ENCODE measurements around the gene NGF. TPM values are rescaled to one million over a fixed set of nuclear protein-coding genes. Genes with fewer than 3 reads are reported as not detected.
A peak's percentile ranks its signal among the peaks of the same experiment; 100 is the strongest.

The NGF gene
- total RNA-seq, 3 donors from 2014 or later = 0.29 to 1.6 (median 0.39) TPM

GRCh38 chr1:115251856-115252255 is 86.2 kb downstream of the NGF start:
- Histone ChIP-seq H3K4me3 (no peak overlapping the region), H3K4me1 (ENCODE audit: low read depth) (no peaks in the 10 kb centered on the region), H3K36me3 (ENCODE audit: low read depth) (no peaks in the 10 kb centered on the region), H3K9me3 (no peaks in the 10 kb centered on the region)
- intact Hi-C loops (cut with DNase I, micrococcal nuclease) = no loop called here
- TF ChIP-seq, protein P1, sequence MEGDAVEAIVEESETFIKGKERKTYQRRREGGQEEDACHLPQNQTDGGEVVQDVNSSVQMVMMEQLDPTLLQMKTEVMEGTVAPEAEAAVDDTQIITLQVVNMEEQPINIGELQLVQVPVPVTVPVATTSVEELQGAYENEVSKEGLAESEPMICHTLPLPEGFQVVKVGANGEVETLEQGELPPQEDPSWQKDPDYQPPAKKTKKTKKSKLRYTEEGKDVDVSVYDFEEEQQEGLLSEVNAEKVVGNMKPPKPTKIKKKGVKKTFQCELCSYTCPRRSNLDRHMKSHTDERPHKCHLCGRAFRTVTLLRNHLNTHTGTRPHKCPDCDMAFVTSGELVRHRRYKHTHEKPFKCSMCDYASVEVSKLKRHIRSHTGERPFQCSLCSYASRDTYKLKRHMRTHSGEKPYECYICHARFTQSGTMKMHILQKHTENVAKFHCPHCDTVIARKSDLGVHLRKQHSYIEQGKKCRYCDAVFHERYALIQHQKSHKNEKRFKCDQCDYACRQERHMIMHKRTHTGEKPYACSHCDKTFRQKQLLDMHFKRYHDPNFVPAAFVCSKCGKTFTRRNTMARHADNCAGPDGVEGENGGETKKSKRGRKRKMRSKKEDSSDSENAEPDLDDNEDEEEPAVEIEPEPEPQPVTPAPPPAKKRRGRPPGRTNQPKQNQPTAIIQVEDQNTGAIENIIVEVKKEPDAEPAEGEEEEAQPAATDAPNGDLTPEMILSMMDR (IDR thresholded peaks at IDR 0.05) = no peak
- ATAC-seq (peak; percentile 35), DNase-seq (no peak)

- Histone ChIP-seq H3K4me3 (no peak overlapping the region), H3K36me3 (ENCODE audit: low read depth) (no peaks in the 10 kb centered on the region), H3K9me3 (no peaks in the 10 kb centered on the region), H3K4me1 (ENCODE audit: low read depth) (no peaks in the 10 kb centered on the region)
- DNase-seq = no peak
- TF ChIP-seq, protein P1 (IDR thresholded peaks at IDR 0.05) = no peak
- intact Hi-C loops (cut with DNase I, micrococcal nuclease) = no loop called here
- ATAC-seq = no peak
Measured at GRCh38 chr1:115251340-115251748, 86.7 kb downstream of the NGF start.

DNA sequence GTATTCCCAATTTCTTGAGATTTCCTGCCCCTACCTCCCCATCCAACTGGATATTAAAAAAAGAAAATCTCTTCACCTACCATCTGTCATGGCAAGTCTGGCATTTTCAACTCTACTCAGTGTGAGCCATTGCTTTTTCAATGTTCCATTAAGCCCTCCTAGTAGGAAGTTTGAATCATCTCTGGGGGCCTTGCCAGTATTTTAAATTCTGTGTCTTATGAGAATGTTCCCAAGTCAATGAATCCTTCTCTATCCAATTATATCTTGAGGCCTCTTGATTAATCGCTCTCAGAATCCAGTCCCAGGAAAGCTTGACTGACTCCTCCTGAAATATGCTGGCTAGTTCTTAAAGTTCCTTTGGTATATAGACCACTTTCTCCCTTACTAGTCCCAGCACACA is 91.5 kb downstream of the NGF start:
- TF ChIP-seq, protein P1 (IDR thresholded peaks at IDR 0.05) = no peak
- DNase-seq = no peak
- no peak for ATAC-seq
- Histone ChIP-seq H3K4me1 (ENCODE audit: low read depth) (no peaks in the 10 kb centered on the region), H3K9me3 (no peaks in the 10 kb centered on the region), H3K4me3 (no peak overlapping the region), H3K36me3 (ENCODE audit: low read depth) (no peaks in the 10 kb centered on the region)
- intact Hi-C loops (cut with DNase I, micrococcal nuclease) = no loop called here

DNA sequence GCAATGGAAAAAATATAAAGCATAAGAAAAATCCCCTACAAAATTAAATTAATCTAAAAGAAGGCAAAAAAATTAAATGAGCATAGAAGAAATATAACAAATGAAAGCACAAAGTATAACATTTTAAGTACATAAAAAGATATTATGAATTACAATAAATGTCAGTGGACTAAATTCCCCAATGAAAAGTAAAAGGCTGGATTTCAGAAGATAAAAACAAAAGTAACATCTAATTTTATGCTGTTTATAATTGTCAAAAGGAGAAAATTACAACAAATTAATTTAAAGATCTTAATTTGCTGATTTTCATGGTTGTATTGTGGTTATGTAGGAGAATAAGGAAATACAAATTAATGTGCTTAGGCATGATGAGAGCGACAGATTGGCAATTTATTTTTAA is 92.8 kb downstream of the NGF start:
- Histone ChIP-seq H3K4me3 (no peak overlapping the region), H3K9me3 (no peaks in the 10 kb centered on the region), H3K36me3 (ENCODE audit: low read depth) (no peaks in the 10 kb centered on the region), H3K4me1 (ENCODE audit: low read depth) (no peaks in the 10 kb centered on the region)
- DNase-seq (no peak), ATAC-seq (no peak)
- TF ChIP-seq, protein P1 (IDR thresholded peaks at IDR 0.05) = no peak
- intact Hi-C loops (cut with DNase I, micrococcal nuclease) = no loop called here

DNA sequence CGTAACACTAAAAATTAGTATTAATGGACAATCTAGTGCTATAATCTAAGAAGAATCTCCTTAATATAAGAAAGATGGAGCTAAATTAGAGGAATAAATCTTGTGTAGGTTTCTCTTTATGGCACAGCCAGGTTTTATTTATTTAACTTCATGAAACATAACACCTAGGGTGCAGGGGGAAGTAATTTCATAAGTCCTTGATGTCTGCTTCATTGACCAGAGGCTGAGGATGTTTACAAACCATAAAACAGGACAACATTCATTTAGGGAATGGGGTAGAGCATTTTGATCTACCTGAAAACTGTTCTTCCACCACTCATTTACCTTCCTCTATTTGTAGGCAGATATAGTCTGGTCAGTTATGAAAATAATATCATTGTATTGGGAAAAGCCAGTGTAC is 95.5 kb downstream of the NGF start:
- Histone ChIP-seq H3K9me3 (no peaks in the 10 kb centered on the region), H3K4me1 (ENCODE audit: low read depth) (no peaks in the 10 kb centered on the region), H3K4me3 (no peak overlapping the region), H3K36me3 (ENCODE audit: low read depth) (no peaks in the 10 kb centered on the region)
- ATAC-seq (peak; percentile 78), DNase-seq (no peak)
- intact Hi-C loops (cut with DNase I, micrococcal nuclease) = no loop called here
- TF ChIP-seq, protein P1 (IDR thresholded peaks at IDR 0.05) = no peak

GRCh38 chr1:115241309-115241708 is 96.7 kb downstream of the NGF start:
- no peak for ATAC-seq

More at GRCh38 chr1:115241309-115241708, 96.7 kb downstream of the NGF start:
- Histone ChIP-seq H3K36me3 (ENCODE audit: low read depth) (no peaks in the 10 kb centered on the region), H3K4me1 (ENCODE audit: low read depth) (no peaks in the 10 kb centered on the region), H3K4me3 (no peak overlapping the region), H3K9me3 (no peaks in the 10 kb centered on the region)
- DNase-seq = no peak
- intact Hi-C loops (cut with DNase I, micrococcal nuclease) = no loop called here
- TF ChIP-seq, protein P1 (IDR thresholded peaks at IDR 0.05) = no peak

Data from mucosa of descending colon (tissue), 3 donors.